ENCODE data around the gene QRICH1.

DNA sequence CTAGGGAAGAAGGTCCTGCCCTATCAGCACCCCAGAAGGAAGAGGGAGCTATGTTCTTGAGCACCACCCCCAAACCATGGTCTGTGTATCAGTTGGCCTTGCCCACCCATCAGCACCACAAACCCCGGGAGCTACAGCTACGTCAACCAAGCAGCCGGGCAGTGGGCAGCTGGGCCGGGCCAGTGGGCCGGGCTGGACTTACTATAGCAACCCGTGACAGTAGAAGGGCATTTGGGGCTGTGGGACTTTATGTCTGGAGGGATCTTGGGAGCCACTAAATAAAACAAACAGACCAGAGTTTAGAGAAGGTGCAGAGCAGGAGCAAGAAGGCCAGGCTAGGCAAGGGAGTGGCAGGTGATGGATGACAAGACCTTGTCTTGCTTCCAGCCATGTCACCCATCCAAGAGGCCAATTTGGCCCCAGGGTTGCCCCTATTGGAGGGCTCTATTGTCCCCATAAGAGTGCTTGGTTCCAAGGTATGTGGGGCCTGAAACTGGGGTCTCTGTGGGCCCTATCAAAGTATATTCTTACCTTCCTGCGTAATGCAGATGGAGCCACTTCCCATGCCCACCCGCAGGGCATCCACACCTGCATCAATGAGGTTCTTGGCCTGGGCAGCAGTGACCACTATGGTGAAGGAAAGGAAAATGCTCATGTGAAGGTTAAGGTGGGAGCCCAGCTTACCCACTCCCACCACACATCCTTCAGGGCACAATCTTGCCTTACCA is 67.9 kb downstream of the QRICH1 start:
- TF ChIP-seq SUZ12 (IDR thresholded peaks at IDR 0.05; ENCODE audit: unreplicated experiment), result no peak
- no peak for TF ChIP-seq ATF2 (IDR thresholded peaks at IDR 0.05; ENCODE audit: low read length)
- TF ChIP-seq HCFC1 (IDR thresholded peaks at IDR 0.05; ENCODE audit: low read length), result no peak
- no peak for TF ChIP-seq ZBTB11 (CRISPR knock-in tag; IDR thresholded peaks at IDR 0.05)
- TF ChIP-seq, protein P1, sequence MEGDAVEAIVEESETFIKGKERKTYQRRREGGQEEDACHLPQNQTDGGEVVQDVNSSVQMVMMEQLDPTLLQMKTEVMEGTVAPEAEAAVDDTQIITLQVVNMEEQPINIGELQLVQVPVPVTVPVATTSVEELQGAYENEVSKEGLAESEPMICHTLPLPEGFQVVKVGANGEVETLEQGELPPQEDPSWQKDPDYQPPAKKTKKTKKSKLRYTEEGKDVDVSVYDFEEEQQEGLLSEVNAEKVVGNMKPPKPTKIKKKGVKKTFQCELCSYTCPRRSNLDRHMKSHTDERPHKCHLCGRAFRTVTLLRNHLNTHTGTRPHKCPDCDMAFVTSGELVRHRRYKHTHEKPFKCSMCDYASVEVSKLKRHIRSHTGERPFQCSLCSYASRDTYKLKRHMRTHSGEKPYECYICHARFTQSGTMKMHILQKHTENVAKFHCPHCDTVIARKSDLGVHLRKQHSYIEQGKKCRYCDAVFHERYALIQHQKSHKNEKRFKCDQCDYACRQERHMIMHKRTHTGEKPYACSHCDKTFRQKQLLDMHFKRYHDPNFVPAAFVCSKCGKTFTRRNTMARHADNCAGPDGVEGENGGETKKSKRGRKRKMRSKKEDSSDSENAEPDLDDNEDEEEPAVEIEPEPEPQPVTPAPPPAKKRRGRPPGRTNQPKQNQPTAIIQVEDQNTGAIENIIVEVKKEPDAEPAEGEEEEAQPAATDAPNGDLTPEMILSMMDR (IDR thresholded peaks at IDR 0.05 in 2 of 3, conservative IDR thresholded peaks at IDR 0.05 in 1 of 3; ENCODE audit: control insufficient read depth in 2 of 3, extremely low read depth in 1 of 3, insufficient read depth in 1 of 3, low read depth in 3 of 3, low read length in 3 of 3), result no peak
- TF ChIP-seq SP1 (IDR thresholded peaks at IDR 0.05; ENCODE audit: low read depth, low read length), result no peak
- no peak for TF ChIP-seq CREB1 (IDR thresholded peaks at IDR 0.05; ENCODE audit: low read depth)
- TF ChIP-seq NR2C2 (IDR thresholded peaks at IDR 0.05; ENCODE audit: borderline replicate concordance, control insufficient read depth, insufficient read length, low read depth), result no peak
- no peak for TF ChIP-seq SMARCA5 (IDR thresholded peaks at IDR 0.05)
- no peak for TF ChIP-seq RELA (IDR thresholded peaks at IDR 0.05; ENCODE audit: borderline replicate concordance, partially characterized antibody)
- TF ChIP-seq SMC3 (IDR thresholded peaks at IDR 0.05; ENCODE audit: borderline replicate concordance, low read length), result no peak
- TF ChIP-seq GABPA (IDR thresholded peaks at IDR 0.05; ENCODE audit: low read depth), result no peak
- TF ChIP-seq SIN3A (IDR thresholded peaks at IDR 0.05; ENCODE audit: low read depth, low read length), result no peak
